ENCODE results near the gene AOX1. TPM values are rescaled to one million over a fixed set of nuclear protein-coding genes. Genes with fewer than 3 reads are reported as not detected.
A peak's percentile ranks its signal among the peaks of the same experiment; 100 is the strongest.

The AOX1 gene
- total RNA-seq, 1 experiment from 2014 or later, result 0.45 TPM

- TF ChIP-seq, protein P1, sequence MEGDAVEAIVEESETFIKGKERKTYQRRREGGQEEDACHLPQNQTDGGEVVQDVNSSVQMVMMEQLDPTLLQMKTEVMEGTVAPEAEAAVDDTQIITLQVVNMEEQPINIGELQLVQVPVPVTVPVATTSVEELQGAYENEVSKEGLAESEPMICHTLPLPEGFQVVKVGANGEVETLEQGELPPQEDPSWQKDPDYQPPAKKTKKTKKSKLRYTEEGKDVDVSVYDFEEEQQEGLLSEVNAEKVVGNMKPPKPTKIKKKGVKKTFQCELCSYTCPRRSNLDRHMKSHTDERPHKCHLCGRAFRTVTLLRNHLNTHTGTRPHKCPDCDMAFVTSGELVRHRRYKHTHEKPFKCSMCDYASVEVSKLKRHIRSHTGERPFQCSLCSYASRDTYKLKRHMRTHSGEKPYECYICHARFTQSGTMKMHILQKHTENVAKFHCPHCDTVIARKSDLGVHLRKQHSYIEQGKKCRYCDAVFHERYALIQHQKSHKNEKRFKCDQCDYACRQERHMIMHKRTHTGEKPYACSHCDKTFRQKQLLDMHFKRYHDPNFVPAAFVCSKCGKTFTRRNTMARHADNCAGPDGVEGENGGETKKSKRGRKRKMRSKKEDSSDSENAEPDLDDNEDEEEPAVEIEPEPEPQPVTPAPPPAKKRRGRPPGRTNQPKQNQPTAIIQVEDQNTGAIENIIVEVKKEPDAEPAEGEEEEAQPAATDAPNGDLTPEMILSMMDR (IDR thresholded peaks at IDR 0.05; ENCODE audit: unreplicated experiment), result no peak
- peak; percentile 12 for DNase-seq
- no peak overlapping the region for H3K27ac Mint-ChIP-seq (ENCODE audit: unreplicated experiment)
- H3K9me3 Mint-ChIP-seq (ENCODE audit: low read depth, unreplicated experiment), result peaks cover 3% of the 10 kb centered on the region
- no peaks in the 10 kb centered on the region for H3K36me3 Mint-ChIP-seq (ENCODE audit: insufficient read depth, unreplicated experiment)
- peaks cover 11% of the 10 kb centered on the region for H3K27me3 Mint-ChIP-seq (ENCODE audit: unreplicated experiment)
- CTCF ChIA-PET, result no interaction called here
- intact Hi-C loops (cut with micrococcal nuclease; ENCODE audit: unreplicated experiment), result no loop called here
- H3K4me3 Mint-ChIP-seq (ENCODE audit: low read depth, unreplicated experiment), result no peak overlapping the region
- BruUV-seq (replicated peaks), result no TSS peak
- H3K4me1 Mint-ChIP-seq (ENCODE audit: low read depth, unreplicated experiment), result peaks cover 23% of the 10 kb centered on the region
Observed at GRCh38 chr2:200662727-200663126, 76.9 kb downstream of the AOX1 start.

DNA sequence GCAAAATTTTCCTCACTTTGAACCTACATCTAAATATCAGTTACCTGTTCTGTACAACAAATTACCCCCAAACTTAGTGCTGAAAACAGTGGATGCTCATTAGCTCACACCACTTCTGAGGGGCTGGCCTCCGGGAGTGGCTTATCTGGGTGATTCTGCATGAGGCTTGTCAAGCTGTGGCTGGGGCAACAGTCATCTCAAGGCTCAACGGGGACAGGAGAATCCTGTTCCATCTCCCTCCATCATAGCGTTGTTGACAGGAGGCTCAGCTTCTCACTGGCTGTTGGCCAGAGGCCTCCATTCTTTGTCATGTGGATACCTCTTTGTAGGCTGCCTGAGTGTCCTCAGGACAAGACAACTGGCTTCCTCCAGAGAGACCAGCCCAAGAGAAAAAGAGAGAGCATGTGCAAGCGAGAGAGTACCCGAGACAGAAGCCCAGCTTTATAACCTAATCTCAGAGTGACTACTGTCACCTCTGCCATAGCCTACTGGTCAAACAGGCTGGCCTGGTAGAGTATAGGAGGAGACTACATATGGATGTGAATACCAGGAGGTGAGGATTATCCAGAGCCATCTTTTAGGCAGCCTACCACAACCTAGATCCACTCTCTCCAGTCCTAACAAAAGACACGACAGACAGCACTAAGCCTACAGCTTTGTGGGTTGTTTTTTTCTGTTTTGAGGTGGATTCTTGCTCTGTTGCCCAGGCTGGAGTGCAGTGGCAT lies 79.1 kb downstream of the AOX1 start:
- CTCF ChIA-PET, result no interaction called here
- TF ChIP-seq, protein P1 (IDR thresholded peaks at IDR 0.05; ENCODE audit: unreplicated experiment), result no peak
- Mint-ChIP-seq H3K27me3 (ENCODE audit: unreplicated experiment) (peaks cover under 1% of the 10 kb centered on the region), H3K4me1 (ENCODE audit: low read depth, unreplicated experiment) (peaks cover 23% of the 10 kb centered on the region), H3K4me3 (ENCODE audit: low read depth, unreplicated experiment) (no peak overlapping the region), H3K27ac (ENCODE audit: unreplicated experiment) (no peak overlapping the region), H3K36me3 (ENCODE audit: insufficient read depth, unreplicated experiment) (no peaks in the 10 kb centered on the region), H3K9me3 (ENCODE audit: low read depth, unreplicated experiment) (peaks cover 3% of the 10 kb centered on the region)
- no TSS peak for BruUV-seq (replicated peaks)
- no peak for DNase-seq
- intact Hi-C loops (cut with micrococcal nuclease; ENCODE audit: unreplicated experiment), result no loop called here

DNA sequence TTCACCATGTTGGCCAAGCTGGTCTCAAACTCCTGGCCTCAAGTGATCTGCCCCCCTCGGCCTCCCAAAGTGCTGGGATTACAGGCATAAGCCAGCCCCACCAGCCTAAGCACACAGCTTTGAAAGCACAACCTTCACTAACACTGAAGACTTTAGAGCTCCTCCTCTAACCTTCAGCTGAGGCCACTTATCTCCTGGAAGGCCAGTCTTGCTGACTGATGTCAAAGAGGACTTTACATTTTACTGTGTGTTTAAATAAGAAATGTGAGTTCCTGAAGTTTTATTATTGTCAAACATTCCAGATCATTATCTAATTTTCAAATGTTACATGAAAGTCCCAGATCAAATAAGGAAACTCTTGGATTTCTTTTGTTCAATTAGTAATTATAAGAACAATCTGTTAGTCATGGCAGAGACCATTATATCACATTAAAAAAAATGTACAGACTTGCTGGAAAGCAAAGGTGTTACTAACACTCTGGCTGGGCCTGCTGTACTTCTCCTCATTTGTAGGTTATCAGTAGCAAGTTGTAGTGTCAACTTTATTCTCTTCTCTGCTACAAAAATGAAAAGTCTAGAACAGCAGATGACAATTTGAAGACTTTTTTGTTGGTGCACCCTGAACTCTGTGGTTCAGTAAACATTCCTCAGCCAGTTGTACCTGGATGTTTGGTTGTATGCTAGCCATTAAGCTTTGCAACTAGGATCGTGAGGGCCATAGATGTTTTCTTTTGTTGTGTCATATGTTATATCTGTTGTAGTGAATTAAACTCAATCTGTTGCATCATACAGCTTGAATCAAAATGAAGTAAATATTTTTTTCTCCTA lies 80.0 kb downstream of the AOX1 start:
- DNase-seq, result no peak
- CTCF ChIA-PET, result no interaction called here
- no TSS peak for BruUV-seq (replicated peaks)
- H3K27me3 Mint-ChIP-seq (ENCODE audit: unreplicated experiment), result no peaks in the 10 kb centered on the region
- no peak overlapping the region for H3K27ac Mint-ChIP-seq (ENCODE audit: unreplicated experiment)
- H3K36me3 Mint-ChIP-seq (ENCODE audit: insufficient read depth, unreplicated experiment), result no peaks in the 10 kb centered on the region
- no peak overlapping the region for H3K4me3 Mint-ChIP-seq (ENCODE audit: low read depth, unreplicated experiment)
- peaks cover 3% of the 10 kb centered on the region for H3K9me3 Mint-ChIP-seq (ENCODE audit: low read depth, unreplicated experiment)
- H3K4me1 Mint-ChIP-seq (ENCODE audit: low read depth, unreplicated experiment), result peaks cover 23% of the 10 kb centered on the region
- intact Hi-C loops (cut with micrococcal nuclease; ENCODE audit: unreplicated experiment), result no loop called here
- TF ChIP-seq, protein P1 (IDR thresholded peaks at IDR 0.05; ENCODE audit: unreplicated experiment), result no peak

DNA sequence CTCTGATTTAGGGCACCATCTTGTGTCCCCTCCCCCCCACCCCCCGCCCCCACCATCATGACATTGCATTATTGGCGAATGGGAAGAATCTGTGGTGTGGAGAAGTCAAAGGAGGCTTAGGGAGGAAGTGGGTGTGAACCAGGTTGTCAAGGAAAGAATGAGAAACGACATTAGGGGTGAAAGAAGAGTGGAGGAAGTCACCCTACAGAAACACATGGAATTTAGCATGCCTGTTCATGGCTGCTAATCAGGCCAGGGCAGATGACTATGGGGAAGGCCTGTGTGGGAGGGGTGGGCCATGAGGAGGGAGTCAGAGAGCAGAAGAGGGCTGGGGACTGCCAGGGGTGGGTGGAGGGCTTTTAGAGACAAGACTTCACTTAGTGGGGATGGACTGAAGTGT lies 81.6 kb downstream of the AOX1 start:
- intact Hi-C loops (cut with micrococcal nuclease; ENCODE audit: unreplicated experiment), result no loop called here
- H3K27ac Mint-ChIP-seq (ENCODE audit: unreplicated experiment), result no peak overlapping the region
- H3K27me3 Mint-ChIP-seq (ENCODE audit: unreplicated experiment), result no peaks in the 10 kb centered on the region
- no TSS peak for BruUV-seq (replicated peaks)
- TF ChIP-seq, protein P1 (IDR thresholded peaks at IDR 0.05; ENCODE audit: unreplicated experiment), result no peak
- no peak for DNase-seq
- peaks cover 15% of the 10 kb centered on the region for H3K4me1 Mint-ChIP-seq (ENCODE audit: low read depth, unreplicated experiment)
- peaks cover 3% of the 10 kb centered on the region for H3K9me3 Mint-ChIP-seq (ENCODE audit: low read depth, unreplicated experiment)
- no peak overlapping the region for H3K4me3 Mint-ChIP-seq (ENCODE audit: low read depth, unreplicated experiment)
- CTCF ChIA-PET, result interaction anchor here (0.6 kb wide), 1 partner anchor 1050 kb away, joined by 4 read pairs; no protein-coding TSS in a partner anchor
- no peaks in the 10 kb centered on the region for H3K36me3 Mint-ChIP-seq (ENCODE audit: insufficient read depth, unreplicated experiment)
